CD14-positive monocyte (primary cell): Measurements from ENCODE around the gene SLC39A6. TPM values are rescaled to one million over a fixed set of nuclear protein-coding genes. Genes with fewer than 3 reads are reported as not detected.

ENCODE experiments used
- DNase-seq, 3 donors: peaks; one replicate each; pipeline ENCODE4 v3.0.0-alpha.2; 2011 to 2022
- H2AFZ ChIP-seq: 2 replicates; pipeline ENCODE4 v1.6.0; 2012; ENCODE audit warnings: mild to moderate bottlenecking, low read depth, low read length, inconsistent platforms; ENCODE audit not compliant: insufficient read depth, poor library complexity, severe bottlenecking
- H3K27ac ChIP-seq, 2 donors: 1 replicate in 1 of 2; 2 replicates in 1 of 2; pipeline ENCODE4 v1.5.1; 2012 to 2013; ENCODE audit warnings: low read length in 2 of 2, control low read depth in 1 of 2, inconsistent platforms in 1 of 2, low read depth in 1 of 2, mild to moderate bottlenecking in 1 of 2
- H3K27me3 ChIP-seq, 2 donors: one replicate each; pipeline versions ENCODE4 v1.6.0 to v1.6.1; 2011 to 2013; ENCODE audit warnings: low read length in 2 of 2; ENCODE audit not compliant: control insufficient read depth in 2 of 2, insufficient read depth in 2 of 2
- H3K36me3 ChIP-seq, 2 donors: replicated peaks in 1 of 2; 1 replicate in 1 of 2; 2 replicates in 1 of 2; pipeline versions ENCODE4 v1.5.1 to v1.6.1; 2012 to 2013; ENCODE audit warnings: low read length in 2 of 2, control low read depth in 1 of 2, inconsistent platforms in 1 of 2, mild to moderate bottlenecking in 1 of 2; ENCODE audit not compliant: insufficient read depth in 2 of 2, control insufficient read depth in 1 of 2
- H3K4me1 ChIP-seq, 2 donors: 1 replicate in 1 of 2; 2 replicates in 1 of 2; pipeline versions ENCODE4 v1.5.1 to v1.6.1; 2012 to 2013; ENCODE audit warnings: low read length in 2 of 2, control low read depth in 1 of 2, inconsistent platforms in 1 of 2, mild to moderate bottlenecking in 1 of 2, moderate library complexity in 1 of 2; ENCODE audit not compliant: insufficient read depth in 2 of 2, control insufficient read depth in 1 of 2
- H3K4me2 ChIP-seq: replicated peaks from 2 replicates; pipeline ENCODE3; 2012; ENCODE audit warnings: low read length, moderate library complexity, mild to moderate bottlenecking; ENCODE audit not compliant: poor library complexity, severe bottlenecking; ENCODE audit errors: extremely low read depth
- H3K4me3 ChIP-seq, 3 experiments: fragments of 200-600 bp in 1 of 3; sonication (generic) in 1 of 3; replicated peaks in 1 of 3; 1 replicate in 2 of 3; 2 replicates in 1 of 3; pipeline ENCODE4 v1.5.1; 2011 to 2013; ENCODE audit warnings: low read length in 3 of 3, mild to moderate bottlenecking in 3 of 3, control low read depth in 2 of 3, low read depth in 2 of 3, inconsistent platforms in 1 of 3, moderate library complexity in 1 of 3
- H3K79me2 ChIP-seq: 2 replicates; pipeline ENCODE4 v1.6.0; 2012; ENCODE audit warnings: mild to moderate bottlenecking, control low read depth, inconsistent platforms, low read length, moderate library complexity; ENCODE audit not compliant: insufficient read depth
- H3K9ac ChIP-seq: 2 replicates; pipeline ENCODE4 v1.6.0; 2017; ENCODE audit warnings: low read length, mild to moderate bottlenecking; ENCODE audit not compliant: insufficient read depth, poor library complexity, severe bottlenecking
- H3K9me3 ChIP-seq, 2 donors: replicated peaks in 1 of 2; 1 replicate in 1 of 2; 2 replicates in 1 of 2; pipeline versions ENCODE4 v1.5.1 to v1.6.1; 2012 to 2013; ENCODE audit warnings: low read length in 2 of 2, control low read depth in 1 of 2; ENCODE audit not compliant: control insufficient read depth in 1 of 2, insufficient read depth in 1 of 2
- H4K20me1 ChIP-seq: 2 replicates; pipeline ENCODE4 v1.6.0; 2012; ENCODE audit warnings: mild to moderate bottlenecking, low read length, control low read depth, moderate library complexity; ENCODE audit not compliant: insufficient read depth
- H3K27ac Mint-ChIP-seq, 7 donors: one replicate each; pipeline ENCODE4 v1.8.0; 2020; ENCODE audit warnings: mild to moderate bottlenecking in 7 of 7, mixed read lengths in 7 of 7, moderate library complexity in 6 of 7, inconsistent platforms in 2 of 7
- H3K27me3 Mint-ChIP-seq, 3 donors: one replicate each; pipeline ENCODE4 v1.8.0; 2021 to 2022; ENCODE audit warnings: low read depth in 3 of 3, mild to moderate bottlenecking in 3 of 3, mixed read lengths in 3 of 3, moderate library complexity in 3 of 3, inconsistent platforms in 1 of 3
- H3K36me3 Mint-ChIP-seq, 2 donors: one replicate each; pipeline ENCODE4 v1.8.0; 2020; ENCODE audit warnings: mixed read lengths in 2 of 2, inconsistent platforms in 1 of 2, mild to moderate bottlenecking in 1 of 2
- H3K4me1 Mint-ChIP-seq: one replicate; pipeline ENCODE4 v1.8.0; 2020; ENCODE audit warnings: mild to moderate bottlenecking, mixed read lengths
- H3K4me3 Mint-ChIP-seq, 2 donors: one replicate each; pipeline ENCODE4 v1.8.0; 2020; ENCODE audit warnings: mild to moderate bottlenecking in 2 of 2, mixed read lengths in 2 of 2, moderate library complexity in 1 of 2
- H3K9me3 Mint-ChIP-seq, 7 donors: one replicate each; pipeline ENCODE4 v1.8.0; 2020 to 2022; ENCODE audit warnings: mixed read lengths in 7 of 7, mild to moderate bottlenecking in 6 of 7, moderate library complexity in 6 of 7, inconsistent platforms in 2 of 7
- WGBS: methylation state at CpG from one replicate; pipeline ENCODE4 v1.1.5; 2013; ENCODE audit warnings: missing lambda C conversion rate; ENCODE audit not compliant: insufficient coverage; 5-methylcytosine and 5-hydroxymethylcytosine counted together
- intact Hi-C, 2 donors: fragments of 100-400 bp; cut with micrococcal nuclease; formaldehyde crosslinking; loops; one replicate each; pipeline versions ENCODE4 v1.15.0 to v1.15.1; 2023
- polyA plus RNA-seq, 3 donors: library from polyadenylated mRNA; depleted of rRNA in 1 of 3; unstranded in 2 of 3; stranded (reverse) in 1 of 3; fragments of 300-500 nt in 2 of 3; fragments of >200 nt in 1 of 3; fragmentation: Illumina TruSeq in 2 of 3; gene quantifications; 1 replicate in 2 of 3; 2 replicates in 1 of 3; pipeline ENCODE4 v1.2.3, GENCODE V29; 2012 to 2021
- TF ChIP-seq, protein P1 (sequence below): fragments of 200-600 bp; IDR thresholded peaks from one replicate; pipeline ENCODE4 v1.8.0; 2022; ENCODE audit warnings: antibody characterized with exemption, mild to moderate bottlenecking

Gene SLC39A6
- polyA plus RNA-seq, 3 donors: 13.2 to 20.1 (median 16.8) TPM

DNA sequence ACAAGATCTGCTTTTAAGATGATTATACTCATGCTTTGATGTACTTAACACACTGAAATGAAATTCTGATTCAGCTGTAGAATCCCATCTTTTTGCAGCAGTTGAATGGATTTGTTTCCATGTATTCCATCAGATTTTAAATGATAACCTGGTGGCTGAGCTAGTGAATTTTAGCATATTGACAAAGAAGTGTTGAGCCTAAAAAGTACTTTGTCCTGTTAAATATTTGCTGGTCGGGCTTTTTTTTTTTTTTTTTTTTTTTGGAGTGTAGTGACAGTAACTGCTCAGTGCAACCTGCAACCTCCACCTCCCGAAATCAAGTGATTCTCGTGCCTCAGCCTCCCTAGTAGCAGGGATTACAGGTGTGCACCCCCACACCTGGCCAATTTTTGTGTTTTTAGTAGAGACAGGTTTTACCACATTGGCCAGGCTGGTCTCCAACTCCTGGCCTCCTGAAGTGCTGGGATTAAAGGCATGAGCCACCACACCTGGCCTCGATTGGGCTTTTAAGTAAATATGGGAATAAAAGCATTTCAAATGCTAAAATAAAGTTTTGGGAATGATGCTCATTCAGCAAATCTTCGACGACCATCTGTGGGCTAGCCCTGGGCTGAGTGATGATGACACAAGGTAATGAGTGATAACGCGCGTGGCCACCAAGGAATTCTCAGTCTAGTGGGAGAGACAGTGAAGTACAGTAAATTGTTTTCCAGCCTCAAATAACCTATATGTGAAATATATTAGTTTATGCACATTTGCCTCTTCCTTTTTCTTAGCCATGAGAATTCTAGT is 2.7 kb upstream of the SLC39A6 start:
- H3K36me3 Mint-ChIP-seq: peaks cover 20% of the 10 kb centered on the region in 2 donors
- H3K9me3 Mint-ChIP-seq: no peaks in the 10 kb centered on the region
- TF ChIP-seq, protein P1, sequence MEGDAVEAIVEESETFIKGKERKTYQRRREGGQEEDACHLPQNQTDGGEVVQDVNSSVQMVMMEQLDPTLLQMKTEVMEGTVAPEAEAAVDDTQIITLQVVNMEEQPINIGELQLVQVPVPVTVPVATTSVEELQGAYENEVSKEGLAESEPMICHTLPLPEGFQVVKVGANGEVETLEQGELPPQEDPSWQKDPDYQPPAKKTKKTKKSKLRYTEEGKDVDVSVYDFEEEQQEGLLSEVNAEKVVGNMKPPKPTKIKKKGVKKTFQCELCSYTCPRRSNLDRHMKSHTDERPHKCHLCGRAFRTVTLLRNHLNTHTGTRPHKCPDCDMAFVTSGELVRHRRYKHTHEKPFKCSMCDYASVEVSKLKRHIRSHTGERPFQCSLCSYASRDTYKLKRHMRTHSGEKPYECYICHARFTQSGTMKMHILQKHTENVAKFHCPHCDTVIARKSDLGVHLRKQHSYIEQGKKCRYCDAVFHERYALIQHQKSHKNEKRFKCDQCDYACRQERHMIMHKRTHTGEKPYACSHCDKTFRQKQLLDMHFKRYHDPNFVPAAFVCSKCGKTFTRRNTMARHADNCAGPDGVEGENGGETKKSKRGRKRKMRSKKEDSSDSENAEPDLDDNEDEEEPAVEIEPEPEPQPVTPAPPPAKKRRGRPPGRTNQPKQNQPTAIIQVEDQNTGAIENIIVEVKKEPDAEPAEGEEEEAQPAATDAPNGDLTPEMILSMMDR: no peak
- peaks cover 59% of the 10 kb centered on the region for H3K79me2 ChIP-seq
- 100% methylated on average over 4 of the region's 9 CpGs for WGBS
- peaks cover 17 to 31% of the 10 kb centered on the region in 2 donors for H3K36me3 ChIP-seq
- no peak overlapping the region for H3K9ac ChIP-seq
- peak overlapping the region; percentile 19 for H3K4me2 ChIP-seq
- peaks cover 0 to 2% (median 2%) of the 10 kb centered on the region in 3 donors for H3K27me3 Mint-ChIP-seq
- H3K27me3 ChIP-seq: no peaks in the 10 kb centered on the region
- H3K27ac Mint-ChIP-seq: no peak overlapping the region
- no peak overlapping the region for H3K4me3 ChIP-seq
- H2AFZ ChIP-seq: no peak overlapping the region
- no peak for DNase-seq
- H3K4me3 Mint-ChIP-seq: no peak overlapping the region
- H3K4me1 Mint-ChIP-seq: peaks cover 32% of the 10 kb centered on the region
- no peak overlapping the region for H3K27ac ChIP-seq
- intact Hi-C loops: loop anchor here in 1 of 2 donors (10.0 kb wide), 1 partner anchor 157 kb away; the partner anchor contains the start of gene RMP24
- H3K4me1 ChIP-seq: peaks cover 30 to 33% of the 10 kb centered on the region in 2 donors
- H4K20me1 ChIP-seq: no peaks in the 10 kb centered on the region
- H3K9me3 ChIP-seq: no peaks in the 10 kb centered on the region

DNA sequence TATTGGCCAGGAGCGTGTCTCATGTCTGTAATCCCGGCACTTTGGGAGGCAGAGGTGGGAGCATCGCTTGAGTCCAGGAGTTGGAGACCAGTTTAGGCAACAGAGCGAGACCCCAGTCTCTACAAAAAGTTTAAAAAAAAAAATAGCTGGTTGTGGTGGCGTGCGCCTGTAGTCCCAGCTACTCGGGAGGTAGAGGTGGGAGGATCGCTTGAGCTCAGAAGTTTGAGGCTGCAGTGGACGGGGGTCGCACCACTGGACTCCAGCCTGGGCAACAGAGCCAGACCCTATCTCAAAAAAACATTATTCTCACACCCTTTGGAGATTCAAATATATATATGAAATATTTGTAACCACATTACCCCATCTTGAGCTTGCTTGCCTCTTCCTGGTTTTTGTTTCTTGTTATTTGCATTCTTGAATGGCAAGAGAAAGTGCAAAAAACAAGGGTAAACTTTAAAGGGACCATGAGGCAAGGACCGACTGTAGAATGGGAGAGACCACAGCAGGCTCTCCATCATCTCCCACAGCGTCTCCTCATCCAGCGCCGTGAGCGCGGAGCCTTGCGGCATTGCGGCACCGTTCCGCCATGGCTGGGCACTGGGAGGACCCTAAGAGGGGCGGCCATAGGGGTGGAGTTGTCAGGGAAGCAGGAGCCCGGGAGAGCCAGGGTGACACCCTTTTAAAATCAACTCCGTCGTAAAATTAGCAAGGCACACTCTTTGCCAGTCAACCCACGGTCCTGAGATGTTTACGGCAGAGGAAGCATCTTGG is 1.9 kb upstream of the SLC39A6 start:
- Histone ChIP-seq H3K79me2 (peaks cover 59% of the 10 kb centered on the region), H3K27ac (peak overlapping the region in 1 of 2 donors; percentile 10), H3K9ac (no peak overlapping the region), H3K4me2 (peak overlapping the region; percentile 96), H4K20me1 (no peaks in the 10 kb centered on the region), H3K27me3 (no peaks in the 10 kb centered on the region), H3K36me3 (peaks cover 10 to 23% of the 10 kb centered on the region in 2 donors), H3K4me3 (peak overlapping the region in 1 of 3 experiments; percentile 98), H3K9me3 (no peaks in the 10 kb centered on the region), H2AFZ (no peak overlapping the region), H3K4me1 (peaks cover 30 to 33% of the 10 kb centered on the region in 2 donors)
- no peaks in the 10 kb centered on the region for H3K9me3 Mint-ChIP-seq
- H3K4me1 Mint-ChIP-seq: peaks cover 32% of the 10 kb centered on the region
- H3K27ac Mint-ChIP-seq: peak overlapping the region in 3 of 7 donors; percentile 66 to 99 (median 73)
- H3K36me3 Mint-ChIP-seq: peaks cover 18 to 19% of the 10 kb centered on the region in 2 donors
- peak in 1 of 3 donors; percentile 10 for DNase-seq
- intact Hi-C loops: loop anchor here in 1 of 2 donors (10.0 kb wide), 1 partner anchor 156 kb away; the partner anchor contains the start of gene RMP24
- TF ChIP-seq, protein P1: no peak
- WGBS: 94% methylated on average over 16 of the region's 26 CpGs
- H3K27me3 Mint-ChIP-seq: peaks cover 0 to 2% (median 2%) of the 10 kb centered on the region in 3 donors
- H3K4me3 Mint-ChIP-seq: peak overlapping the region; percentile 94
